ENCODE results near the gene KLF14.

The KLF14 gene

DNA sequence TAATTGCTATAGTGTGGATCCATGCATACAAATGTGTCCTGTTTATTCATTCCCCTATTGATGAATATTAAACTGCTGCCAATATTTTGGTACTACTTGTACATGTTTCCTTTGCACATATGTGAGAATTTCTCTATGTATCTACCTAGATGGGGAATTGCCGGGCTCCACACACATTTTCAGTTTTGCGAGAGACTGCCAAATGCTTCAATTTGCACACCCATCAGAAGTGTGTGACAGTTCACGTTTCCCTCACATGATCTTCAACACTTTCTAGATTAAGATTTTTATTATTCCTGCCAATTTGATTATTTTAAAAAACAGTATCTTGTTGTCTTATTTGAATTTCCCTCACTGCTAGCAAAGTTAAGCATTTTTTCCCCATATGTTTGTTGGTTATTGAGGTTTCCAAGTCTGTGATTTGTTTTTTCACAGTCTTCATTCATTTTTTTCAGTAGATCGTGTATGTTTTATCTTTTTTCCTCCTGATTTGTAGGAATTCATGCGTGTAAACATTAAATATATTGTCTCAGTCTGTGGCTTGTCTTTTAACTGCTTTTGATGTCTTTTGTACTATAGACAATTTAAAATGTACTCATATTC is 2.4 kb upstream of the KLF14 start:
- no peak for DNase-seq (ENCODE audit: low read depth, low spot score)
- in situ Hi-C loops (cut with HindIII; ENCODE audit: low sequenced_read_pairs) = no loop called here
- TF ChIP-seq, protein P1, sequence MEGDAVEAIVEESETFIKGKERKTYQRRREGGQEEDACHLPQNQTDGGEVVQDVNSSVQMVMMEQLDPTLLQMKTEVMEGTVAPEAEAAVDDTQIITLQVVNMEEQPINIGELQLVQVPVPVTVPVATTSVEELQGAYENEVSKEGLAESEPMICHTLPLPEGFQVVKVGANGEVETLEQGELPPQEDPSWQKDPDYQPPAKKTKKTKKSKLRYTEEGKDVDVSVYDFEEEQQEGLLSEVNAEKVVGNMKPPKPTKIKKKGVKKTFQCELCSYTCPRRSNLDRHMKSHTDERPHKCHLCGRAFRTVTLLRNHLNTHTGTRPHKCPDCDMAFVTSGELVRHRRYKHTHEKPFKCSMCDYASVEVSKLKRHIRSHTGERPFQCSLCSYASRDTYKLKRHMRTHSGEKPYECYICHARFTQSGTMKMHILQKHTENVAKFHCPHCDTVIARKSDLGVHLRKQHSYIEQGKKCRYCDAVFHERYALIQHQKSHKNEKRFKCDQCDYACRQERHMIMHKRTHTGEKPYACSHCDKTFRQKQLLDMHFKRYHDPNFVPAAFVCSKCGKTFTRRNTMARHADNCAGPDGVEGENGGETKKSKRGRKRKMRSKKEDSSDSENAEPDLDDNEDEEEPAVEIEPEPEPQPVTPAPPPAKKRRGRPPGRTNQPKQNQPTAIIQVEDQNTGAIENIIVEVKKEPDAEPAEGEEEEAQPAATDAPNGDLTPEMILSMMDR (IDR thresholded peaks at IDR 0.05; ENCODE audit: low read depth, low read length) = no peak
- no peak overlapping the region for H3K4me3 ChIP-seq (ENCODE audit: low read depth, low read length)

DNA sequence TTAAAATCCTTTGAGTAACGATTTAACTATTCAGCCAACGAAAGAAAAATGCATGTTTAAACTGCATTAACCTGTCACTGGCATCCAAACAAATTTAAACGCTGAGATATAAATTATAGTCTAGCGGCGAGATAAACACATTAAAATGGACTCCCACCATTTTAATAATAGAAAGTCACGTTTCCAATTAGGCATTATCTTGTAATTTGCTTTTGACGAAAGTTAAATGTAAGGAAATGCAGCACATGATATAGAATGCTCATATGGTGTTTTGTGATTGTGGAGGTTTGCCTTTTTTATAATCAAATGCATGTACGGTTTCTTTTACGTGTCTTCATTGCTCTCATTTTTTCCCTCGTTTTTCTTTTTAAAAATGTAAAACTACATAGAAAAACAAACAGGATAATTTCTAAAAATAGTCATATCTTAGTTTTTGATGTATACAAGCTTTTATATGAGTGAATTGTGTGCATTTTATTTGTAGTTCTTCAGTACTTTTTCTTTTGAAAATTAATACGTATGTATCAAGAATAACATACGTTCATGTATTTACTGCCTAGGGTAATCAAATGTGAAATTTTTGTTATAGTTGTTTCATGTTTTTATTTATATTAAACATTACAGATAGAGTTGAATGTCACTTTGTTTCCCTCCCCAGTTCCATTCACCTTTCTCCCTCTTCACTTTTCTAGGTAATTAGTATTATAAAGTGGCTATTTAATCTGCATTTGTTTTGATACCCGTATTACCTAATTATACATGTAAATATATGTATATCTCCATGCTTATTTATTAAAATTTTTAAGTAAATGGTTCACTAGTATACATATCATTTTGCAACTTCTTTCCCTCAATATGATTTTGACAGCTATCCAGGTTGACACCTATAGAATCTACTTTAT is 1.1 kb upstream of the KLF14 start:
- peak; percentile 19 for DNase-seq (ENCODE audit: low read depth, low spot score)
- in situ Hi-C loops (cut with HindIII; ENCODE audit: low sequenced_read_pairs) = no loop called here
- TF ChIP-seq, protein P1 (IDR thresholded peaks at IDR 0.05; ENCODE audit: low read depth, low read length) = no peak
- H3K4me3 ChIP-seq (ENCODE audit: low read depth, low read length) = peak overlapping the region; percentile 54

DNA sequence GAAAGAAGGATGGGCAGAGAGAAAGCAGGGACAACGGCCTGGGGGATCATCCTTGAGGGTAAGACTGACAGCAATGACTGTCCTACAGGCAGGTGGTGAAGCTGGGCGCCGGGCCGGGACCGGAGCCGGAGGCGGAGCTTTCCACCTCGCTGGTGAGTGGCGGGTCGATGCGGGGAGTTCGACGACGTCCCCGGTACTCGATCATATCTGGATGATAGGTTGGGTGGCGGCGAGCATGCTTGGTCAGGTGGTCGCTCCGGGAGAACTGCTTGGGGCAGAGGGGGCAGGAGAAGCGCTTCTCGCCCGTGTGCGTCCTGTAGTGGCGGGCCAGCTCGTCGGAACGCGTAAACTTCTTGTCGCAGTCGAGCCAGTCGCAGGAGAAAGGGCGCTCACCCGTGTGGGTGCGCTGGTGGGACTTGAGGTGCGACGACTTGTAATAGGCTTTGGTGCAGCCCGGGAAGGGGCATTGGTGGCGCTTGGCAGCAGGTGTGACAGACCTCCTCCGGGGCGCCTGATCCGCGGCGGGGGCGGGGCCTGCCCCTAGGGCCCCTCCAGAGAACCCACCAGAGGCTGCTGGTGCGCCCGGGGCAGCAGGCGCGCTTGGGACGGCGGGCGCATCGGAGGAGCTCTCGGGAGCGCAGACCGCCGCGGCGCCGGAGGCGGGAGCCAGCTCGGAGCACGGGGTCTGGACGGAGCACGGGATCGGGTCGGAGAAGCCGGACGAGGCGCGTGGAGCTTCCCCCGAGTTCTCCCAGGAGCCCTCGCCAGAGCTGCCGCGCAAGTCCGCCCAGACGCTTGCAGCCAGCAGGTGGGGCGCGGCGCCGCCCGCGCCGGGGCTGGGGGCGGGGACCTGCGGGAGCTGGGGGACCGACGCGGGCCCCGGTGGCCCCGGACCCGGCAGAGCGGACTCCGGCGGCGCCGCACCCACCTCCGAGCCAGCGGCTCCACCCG is 752 bp downstream of the KLF14 start:
- TF ChIP-seq, protein P1 (IDR thresholded peaks at IDR 0.05; ENCODE audit: low read depth, low read length) = no peak
- H3K4me3 ChIP-seq (ENCODE audit: low read depth, low read length) = peak overlapping the region; percentile 6
- in situ Hi-C loops (cut with HindIII; ENCODE audit: low sequenced_read_pairs) = no loop called here
- DNase-seq (ENCODE audit: low read depth, low spot score) = no peak

DNA sequence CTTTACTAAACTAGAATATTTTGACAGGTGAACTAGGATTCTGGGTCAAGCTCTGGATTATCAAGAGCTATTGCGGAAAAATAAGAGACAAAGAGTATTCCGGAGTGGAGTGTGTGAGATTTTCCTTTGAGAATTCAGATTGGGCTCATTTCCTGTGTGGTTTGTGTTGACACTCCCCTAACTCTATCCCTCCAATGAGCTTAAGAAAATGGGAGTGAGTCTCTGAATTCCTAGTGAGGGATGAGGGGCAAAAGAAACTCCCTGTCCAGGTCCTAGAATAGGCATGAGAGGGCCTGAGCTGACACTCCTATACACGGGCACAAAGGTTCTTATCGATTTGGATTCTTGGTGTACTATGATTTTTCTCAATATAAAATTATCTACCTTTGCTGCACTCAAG is 10.2 kb downstream of the KLF14 start:
- in situ Hi-C loops (cut with HindIII; ENCODE audit: low sequenced_read_pairs) = no loop called here
- H3K4me3 ChIP-seq (ENCODE audit: low read depth, low read length) = no peak overlapping the region
- TF ChIP-seq, protein P1 (IDR thresholded peaks at IDR 0.05; ENCODE audit: low read depth, low read length) = no peak
- no peak for DNase-seq (ENCODE audit: low read depth, low spot score)

DNA sequence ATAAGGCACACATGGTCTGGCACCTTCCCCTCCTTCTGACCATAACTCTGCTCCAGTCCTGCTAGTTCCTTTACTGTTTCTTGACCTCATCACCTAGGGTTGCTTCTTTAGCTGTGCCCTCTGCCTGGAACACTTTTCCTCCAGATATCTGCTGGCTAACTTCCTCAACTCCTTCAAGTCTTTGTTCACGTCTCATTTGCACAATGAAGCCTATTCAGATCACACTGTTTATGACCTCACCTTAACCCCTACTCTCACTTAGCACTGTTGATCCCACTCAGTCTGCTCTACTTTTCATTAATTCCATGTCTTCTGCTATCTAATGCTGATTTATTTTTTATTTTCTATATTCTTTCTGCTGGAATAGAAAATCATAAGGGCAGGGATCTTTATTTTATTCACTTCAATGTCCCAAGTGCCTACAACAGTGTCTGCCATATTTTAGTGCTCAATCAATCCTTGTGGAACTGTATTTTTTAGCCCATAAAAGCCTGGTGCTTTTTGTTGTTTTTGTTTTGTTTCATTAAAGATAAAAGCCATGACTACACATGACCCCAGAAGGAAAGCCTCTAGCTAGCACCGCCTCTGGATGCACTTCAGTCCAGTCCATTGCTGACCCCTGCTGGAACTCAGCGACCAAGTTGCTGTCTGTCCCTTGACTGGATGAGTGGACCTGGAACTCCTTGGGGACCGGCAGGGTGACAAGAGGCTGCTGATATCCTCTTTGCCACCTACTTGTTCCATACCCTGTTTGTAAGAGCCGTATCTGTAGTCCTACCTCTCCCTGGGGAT is 12.3 kb downstream of the KLF14 start:
- TF ChIP-seq, protein P1 (IDR thresholded peaks at IDR 0.05; ENCODE audit: low read depth, low read length) = peak; percentile 77
- in situ Hi-C loops (cut with HindIII; ENCODE audit: low sequenced_read_pairs) = no loop called here
- no peak overlapping the region for H3K4me3 ChIP-seq (ENCODE audit: low read depth, low read length)
- DNase-seq (ENCODE audit: low read depth, low spot score) = peak; percentile 74
